ENCODE measurements around the gene FCRL4. TPM values are rescaled to one million over a fixed set of nuclear protein-coding genes. Genes with fewer than 3 reads are reported as not detected.

FCRL4 gene
- total RNA-seq (2014; rRNA removed), result not detected in 2 replicates
- not detected for polyA plus RNA-seq (2012)

DNA sequence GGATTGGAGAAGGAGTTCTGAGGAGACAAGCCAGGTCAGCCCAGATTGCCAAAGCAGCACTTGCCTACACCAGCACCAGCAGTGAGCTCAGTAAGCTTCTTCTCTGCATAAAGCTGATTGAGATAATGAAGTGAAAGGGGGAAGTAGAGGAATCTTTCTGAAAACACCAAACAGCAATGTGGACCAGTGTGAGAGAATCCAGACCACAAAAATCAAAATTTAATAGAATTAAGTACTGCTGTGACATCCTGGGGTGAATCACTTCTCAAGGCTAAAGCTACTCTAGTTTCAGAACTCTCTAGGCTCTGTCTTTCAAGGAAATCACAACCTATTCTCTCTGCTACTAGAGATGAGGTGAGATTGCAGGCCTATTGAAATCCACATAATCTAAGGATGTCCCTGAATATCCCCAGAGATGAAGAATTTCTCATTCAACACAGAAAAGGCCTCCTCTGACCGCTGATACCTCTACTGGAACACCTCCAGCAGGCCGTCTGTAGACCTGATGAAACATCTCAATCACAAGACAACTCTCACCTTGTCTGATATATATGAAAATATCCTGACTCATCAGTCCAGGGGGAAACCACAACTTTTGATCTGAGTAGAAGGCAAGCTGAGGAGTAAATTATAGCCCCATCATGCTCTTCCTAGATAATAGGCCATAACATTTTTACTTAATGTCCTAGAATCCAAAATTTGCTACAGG is at the start of gene FCRL4:
TSS of gene FCRL4 (minus strand) at position 127 of the 709 bp plus-strand sequence. CDS start 141 bp downstream, outside the sequence.
- DNase-seq (ENCODE audit: low read depth), result no peak

DNA sequence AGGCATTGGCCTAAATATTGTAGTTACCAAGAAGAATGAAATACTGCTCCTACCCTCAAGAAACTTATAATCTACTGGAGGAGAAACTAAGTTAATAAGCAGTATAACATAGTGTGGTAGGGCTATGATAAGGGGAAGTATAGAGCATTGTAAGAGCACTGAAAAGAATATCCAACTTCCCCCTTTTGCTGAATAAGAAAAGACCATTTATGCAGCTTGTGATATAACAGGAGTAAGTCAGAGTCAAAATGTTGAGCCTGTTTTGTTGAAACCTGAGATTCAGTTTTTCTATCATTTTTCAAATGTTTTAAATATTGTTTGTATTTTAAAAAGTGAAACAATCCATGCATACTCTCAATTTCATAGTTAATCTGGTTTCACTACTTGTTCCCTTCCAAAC is 48.3 kb upstream of the FCRL4 start:
- DNase-seq (ENCODE audit: low read depth), result no peak

DNA sequence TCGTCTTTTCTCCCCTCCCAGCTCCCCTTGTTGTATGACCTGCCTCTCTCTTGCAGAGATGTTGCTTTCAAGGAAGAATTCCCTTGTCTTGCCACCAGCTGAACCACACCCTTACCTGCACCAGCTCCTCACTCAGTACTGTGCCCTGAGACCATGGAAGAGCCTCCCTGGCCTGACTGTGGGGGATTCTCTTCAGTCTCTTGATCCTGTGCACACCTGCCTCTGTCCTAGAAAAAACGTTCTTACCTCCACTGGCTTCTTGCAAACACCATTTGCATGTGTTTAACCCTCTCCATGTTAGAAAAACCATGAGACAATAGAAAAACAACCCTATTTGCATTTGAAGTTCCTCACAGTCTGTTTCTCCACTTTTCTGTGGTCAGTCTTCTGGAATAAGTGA is 43.3 kb upstream of the FCRL4 start:
- DNase-seq (ENCODE audit: low read depth), result no peak

DNA sequence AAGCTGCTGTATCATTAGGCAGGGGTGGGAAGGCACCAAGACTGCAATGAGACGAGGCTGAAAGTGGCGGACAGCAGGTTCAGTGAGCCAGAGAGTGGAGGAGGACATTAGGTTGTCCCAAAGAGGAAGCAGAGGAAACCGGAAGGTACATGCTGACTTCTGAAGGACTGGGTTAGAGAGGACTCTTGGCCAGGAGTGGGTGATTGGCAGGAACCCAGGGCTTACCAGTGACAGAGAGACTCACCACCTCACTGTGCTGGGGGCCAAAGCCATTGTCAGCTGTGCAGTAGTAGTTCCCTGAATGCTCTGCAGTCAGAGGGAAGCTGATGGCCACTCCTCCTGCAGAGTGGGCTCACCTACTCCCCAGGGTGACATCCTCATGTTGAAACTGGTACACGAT is 41.9 kb upstream of the FCRL4 start:
- no peak for DNase-seq (ENCODE audit: low read depth)

DNA sequence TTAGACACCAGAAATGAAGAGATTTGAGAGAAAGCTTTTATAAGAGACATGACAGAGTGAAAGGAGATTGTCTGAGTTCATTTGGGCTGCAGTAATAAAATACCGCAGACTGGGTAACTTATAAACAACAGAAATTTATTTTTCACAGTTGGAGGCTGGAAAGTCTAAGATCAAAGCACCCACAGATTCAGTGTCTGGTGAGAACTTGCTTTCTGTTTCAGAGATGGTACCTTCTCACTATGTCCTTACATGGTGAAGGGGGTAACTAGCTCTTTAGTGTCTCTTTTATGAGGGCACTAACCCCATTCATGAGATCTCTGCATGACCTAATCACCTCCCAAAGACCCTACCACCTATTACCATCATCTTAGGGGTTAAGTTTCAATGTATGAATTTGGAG is 30.9 kb upstream of the FCRL4 start:
- no peak for DNase-seq (ENCODE audit: low read depth)

DNA sequence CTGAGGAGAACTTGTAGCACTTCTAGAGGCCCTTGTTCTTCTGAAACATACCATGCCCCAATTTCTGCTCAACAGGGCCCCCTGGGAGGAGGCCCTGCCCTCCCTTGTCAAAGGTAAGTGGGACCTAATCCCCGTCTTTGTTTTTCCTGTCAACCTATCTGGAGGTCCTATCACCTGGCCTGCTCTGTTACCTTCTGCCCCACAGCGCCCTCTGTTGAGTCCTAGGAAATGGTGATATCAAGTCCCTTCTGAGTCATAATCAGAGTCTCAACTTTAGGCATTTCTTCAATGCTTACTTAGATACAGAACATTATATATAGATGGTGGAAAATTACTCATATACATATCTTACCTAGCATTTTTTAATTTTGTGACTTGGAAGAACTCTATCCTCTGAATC is 28.2 kb upstream of the FCRL4 start:
- DNase-seq (ENCODE audit: low read depth), result no peak

DNA sequence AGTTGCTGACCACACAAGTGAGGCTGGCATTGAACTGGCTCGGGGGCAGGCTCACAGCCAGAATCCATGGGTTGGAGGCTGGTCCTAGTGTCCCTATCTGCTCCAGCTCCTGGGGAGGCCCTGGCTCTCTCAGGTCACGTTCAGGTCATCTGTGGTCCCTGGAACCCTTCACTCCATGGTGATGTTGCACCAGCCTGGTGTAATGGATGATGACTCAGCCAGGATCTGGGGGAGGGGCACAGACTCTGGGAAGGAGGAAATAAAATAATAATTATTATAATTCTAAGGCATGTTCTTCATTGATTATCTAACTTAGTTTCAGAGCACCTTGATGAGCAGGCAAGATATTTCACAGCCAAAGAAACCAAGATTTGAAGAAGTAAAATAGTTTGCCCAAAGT is 26.6 kb upstream of the FCRL4 start:
- DNase-seq (ENCODE audit: low read depth), result no peak

DNA sequence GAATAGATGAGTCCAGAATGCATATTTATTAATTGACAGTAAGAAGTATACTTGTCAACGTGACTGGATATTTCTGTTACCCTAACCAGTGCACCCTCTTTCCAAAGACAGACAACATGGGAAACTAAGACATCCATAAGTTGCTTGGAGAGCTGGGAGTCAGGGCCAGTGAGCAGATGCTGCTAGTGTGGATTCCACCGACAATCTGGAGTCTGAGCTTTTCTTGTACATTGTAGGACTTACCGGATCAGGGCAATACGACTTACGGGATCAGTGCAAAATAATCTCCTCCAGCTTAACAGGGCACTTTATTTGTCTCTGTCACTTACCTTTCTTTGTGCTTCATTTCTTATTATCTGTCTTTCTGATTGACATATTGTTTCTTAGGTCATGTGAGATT is 24.6 kb upstream of the FCRL4 start:
- no peak for DNase-seq (ENCODE audit: low read depth)

DNA sequence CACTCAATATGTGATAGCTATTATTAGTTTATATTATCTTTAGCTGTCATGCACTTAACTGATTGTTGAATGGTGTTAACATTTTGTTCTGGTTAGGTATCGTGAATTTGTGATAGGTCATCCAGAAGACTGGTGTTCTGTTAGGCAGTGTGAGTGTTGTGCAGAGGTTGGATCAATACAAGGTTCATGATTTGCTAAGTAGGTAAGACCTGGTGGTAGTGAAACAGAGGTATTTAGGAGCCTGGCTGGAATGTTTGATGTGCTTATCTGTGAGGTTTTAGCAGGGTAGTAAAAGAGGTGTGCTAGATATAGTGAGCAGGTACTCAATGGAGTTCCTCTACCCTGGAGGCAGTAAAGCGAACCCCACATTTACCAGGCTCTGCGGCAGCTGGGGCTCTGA is 20.3 kb upstream of the FCRL4 start:
- DNase-seq (ENCODE audit: low read depth), result no peak

DNA sequence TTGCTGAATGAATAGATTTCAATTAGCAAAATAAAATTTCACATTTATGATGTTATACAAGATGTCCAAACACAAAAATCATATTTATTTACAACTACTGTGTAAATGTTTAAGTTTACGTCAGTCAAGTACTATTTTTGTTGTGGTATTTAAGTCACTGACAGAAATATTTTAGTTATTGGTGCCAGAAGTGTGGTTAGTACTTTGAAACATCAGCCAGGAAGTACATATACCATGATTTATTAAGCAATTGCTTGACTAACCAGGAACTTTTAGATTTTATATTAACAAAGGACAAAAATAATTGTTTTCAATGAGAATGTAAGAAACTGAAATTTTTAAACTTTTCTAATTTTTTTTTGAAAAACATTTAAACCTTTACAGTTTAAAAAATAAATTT is 2.4 kb upstream of the FCRL4 start:
- no peak for DNase-seq (ENCODE audit: low read depth)

DNA sequence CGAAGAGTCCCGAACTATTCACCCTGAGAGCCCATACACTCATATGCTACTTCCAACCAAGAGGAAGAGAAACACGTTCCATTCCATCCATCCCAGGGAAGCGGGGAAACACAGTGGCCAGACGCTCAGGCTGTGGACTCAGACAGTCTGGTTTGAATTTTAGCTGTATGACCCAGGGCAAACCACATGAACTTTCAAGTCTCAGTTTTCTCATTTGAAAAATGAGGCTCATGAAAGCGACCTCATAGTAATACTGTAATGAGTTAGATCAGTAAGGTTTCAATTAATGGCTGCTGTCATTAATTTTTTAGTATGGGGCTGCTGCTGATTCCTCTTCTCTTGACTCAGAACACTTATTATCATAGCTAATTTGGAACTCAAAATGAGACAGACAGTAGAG is 1.5 kb downstream of the FCRL4 start:
- no peak for DNase-seq (ENCODE audit: low read depth)

DNA sequence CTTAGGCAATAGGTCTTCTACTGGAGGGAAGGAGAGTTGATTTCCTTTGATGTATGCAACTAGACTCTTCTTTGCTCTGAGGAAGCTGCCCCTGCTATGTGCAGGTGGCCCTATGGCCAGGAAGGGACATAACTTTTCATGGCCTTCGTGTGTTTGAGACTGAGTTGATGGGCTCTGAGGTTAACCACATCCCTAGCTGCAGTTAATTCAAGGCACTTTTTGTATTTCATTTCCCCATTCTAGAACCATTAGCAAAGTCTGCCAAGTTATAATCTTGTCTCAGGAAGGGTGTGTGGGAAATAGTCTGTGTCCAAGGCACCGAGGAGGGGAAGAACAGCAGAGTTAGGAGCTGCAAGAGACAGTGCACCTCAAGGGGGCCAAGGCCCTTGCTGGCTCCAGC is 2.5 kb downstream of the FCRL4 start:
- DNase-seq (ENCODE audit: low read depth), result no peak

DNA sequence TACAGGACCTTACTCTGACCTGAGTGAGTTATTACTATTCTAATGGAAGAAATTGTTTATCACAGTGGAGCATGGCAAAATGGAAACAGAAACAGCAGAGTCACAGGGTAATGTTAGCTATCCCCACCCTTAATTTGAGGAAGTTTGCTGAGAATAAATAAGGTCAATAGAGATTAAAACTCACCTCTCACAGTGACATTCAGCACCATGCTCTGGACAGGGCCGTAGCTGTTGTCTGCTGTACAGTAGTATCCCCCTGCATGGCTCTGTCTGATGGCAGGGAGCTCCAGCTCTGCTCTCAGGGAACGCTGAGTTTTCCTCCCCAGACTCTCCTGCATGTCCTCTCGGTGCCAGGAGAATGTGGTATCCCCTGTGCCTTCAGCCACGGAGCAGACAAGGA is 11.9 kb downstream of the FCRL4 start:
- DNase-seq (ENCODE audit: low read depth), result no peak

DNA sequence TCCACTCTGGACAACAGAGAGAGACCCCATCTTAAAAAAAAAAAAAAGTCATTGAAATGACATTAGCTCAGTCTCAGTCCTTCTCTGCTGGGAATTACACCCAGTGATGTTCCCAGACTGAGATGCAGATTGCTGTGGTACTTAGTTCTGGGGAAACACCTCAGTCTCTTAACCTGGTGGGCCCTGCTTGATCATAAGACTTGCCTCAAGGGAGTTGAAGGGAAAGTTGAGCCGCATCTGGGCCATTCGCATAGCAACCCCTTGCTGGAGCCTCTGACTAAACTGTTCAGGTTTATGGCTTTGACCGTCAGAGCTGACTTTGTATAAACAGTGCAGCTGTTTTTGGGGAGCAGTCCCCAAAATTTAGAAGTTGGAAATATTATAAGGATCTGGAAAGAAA is 13.4 kb downstream of the FCRL4 start:
- no peak for DNase-seq (ENCODE audit: low read depth)

DNA sequence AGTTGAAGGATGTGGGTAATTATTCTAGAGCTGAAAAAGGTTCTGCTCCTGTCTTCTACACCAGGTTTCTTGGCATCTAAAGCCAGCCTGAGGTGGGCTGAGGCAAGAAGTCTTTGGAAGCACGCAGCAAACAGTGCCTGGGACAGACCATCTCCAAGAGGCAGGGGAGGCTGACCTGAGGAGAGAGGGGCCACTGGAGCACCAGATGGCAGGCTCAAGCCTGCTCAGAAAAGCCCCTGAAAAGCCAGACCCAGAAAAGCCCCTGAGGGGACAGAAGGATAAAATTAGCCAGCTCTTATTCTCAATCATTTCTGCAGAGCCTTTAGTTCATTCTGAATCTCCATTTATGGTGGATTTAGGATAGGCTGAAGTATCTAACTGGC is 17.1 kb downstream of the FCRL4 start:
- DNase-seq (ENCODE audit: low read depth), result no peak

DNA sequence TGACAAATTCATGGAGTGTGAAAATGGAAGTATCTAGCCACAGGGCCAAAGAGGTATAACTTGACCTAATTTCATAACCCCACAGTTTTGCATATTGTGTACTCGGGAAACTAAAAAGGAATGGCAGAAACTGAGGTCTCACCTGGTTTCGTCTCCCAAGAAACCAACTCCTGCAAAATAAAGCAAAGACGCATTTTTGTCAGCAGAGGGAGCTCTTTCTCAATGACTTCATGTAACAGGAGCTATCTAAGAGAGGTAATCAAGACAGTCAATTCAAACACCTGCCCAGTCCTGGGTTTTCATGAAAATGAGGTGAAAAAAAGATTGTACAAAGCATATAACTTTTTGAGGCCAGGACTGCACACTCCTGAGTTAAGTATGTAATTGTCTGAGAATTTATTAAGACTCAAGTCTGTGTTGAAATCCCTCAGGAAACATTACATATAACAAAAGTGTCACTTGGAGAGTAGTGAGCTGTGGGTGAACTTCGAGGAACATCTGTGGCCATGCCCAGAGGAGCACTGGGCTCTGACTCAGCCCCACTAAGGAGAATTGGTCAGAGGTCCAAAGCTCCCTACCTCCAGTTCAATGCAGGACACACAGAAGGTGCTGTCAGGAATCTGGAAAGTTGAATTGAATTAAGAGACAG is 17.6 kb downstream of the FCRL4 start:
- DNase-seq (ENCODE audit: low read depth), result peak; percentile 48

DNA sequence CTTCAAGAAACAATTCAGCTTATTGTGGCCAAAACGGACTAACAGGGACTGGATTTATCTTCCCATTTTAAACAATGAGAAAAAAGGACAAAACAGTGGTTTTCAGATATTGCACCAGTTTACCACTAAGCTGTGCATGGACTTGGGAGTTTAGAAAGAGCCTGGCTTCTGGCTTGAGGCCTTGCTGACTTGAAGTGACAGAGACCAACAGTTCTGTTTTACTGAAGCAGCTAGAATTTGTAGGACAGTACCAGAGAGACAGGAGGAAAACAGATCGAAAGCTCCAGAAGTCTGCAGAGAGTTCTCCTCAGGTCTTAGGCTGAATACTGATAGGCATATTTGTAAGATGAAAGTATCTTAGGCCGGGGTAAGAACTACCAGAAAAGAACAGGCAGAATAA is 20.5 kb downstream of the FCRL4 start:
- DNase-seq (ENCODE audit: low read depth), result no peak

DNA sequence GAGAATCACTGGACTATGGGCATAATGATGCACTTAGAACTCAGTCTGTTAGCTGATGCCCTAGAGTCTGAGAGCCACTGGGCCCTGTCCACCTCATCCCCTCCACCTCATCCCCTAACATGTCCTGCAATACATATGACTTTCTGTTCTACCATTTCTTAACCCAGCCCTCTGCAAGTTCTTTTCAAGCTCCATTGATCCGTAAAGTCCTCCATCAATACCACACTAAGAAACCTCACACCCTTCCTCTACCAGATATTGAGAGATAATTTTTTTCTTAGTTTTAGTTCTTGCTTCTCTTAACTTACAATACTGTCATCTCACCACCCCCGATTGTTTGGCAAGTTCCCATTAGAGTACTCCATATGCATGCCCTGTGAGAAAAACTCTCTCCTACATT is 22.1 kb downstream of the FCRL4 start:
- no peak for DNase-seq (ENCODE audit: low read depth)

DNA sequence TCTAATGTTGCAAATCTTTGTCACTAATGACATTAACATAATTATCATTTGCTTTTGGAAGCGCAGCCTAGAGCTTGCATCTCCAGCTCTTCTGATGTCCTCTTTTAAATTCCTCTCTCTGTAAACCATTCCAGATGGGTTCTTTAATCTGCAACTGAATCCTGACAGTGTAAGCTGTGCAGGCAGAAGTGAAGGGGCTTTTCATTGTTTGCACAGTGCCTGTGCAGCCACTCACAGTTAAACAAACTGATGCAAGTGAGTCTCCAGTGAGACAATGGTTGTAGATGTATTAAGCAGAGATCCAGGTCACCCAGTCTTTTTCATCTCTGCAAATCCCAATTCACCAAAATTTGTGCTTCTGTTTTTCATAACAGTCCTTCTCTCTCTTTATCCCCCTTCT is 23.0 kb downstream of the FCRL4 start:
- DNase-seq (ENCODE audit: low read depth), result no peak

DNA sequence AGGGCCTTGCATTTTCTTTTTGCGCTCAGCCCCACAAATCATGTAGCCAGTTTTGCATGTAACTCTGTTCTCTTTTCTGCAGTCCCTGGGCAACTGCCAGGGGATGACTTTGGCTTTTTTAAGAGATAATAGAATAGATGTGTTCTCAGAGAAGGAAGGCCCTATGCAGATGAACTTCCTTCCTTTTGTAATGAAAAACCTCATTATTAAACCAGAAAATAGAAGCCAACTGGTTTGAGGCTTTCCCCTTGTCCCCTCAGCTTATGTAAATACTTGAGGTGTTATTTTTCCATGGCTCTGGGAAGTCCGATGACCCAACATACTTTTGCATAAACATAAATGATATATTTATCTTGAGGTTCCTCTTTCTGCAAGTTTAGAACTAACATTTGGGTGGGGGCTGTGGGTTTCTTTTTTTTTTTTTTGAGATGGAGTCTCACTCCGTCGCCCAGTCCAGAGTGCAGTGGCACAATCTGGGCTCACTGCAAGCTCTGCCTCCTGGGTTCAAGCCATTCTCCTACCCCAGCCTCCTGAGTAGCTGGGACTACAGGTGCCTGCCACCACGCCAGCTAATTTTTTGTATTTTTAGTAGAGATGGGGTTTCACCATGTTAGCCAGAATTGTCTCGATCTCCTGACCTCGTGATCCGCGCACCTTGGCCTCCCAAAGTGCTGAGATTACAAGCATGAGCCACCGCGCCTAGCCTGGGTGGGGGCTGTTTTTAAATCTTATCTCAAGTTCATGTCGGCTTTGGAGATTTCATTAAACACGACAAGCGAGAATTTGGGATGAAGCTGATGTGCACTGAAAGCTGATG is 31.2 kb downstream of the FCRL4 start:
- DNase-seq (ENCODE audit: low read depth), result no peak

DNA sequence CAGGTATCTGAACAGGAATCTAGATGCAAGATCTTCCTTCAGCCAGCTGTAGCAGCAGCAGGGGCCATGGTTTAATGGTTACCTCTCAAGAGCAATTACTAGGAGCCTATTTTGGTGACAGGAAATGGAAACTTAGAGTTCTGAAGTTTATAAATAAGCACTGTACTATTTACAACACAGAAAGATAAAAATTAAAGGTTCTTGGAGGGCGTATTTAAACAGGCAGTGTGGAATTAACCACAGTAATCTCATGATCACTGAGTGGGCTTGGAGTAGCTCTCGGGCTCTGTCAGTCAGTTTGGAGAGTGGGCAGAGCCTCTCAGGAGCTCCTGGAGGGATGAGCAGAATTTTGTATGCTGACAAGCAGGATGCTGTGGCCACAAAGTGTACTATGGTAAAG is 35.4 kb downstream of the FCRL4 start:
- no peak for DNase-seq (ENCODE audit: low read depth)

DNA sequence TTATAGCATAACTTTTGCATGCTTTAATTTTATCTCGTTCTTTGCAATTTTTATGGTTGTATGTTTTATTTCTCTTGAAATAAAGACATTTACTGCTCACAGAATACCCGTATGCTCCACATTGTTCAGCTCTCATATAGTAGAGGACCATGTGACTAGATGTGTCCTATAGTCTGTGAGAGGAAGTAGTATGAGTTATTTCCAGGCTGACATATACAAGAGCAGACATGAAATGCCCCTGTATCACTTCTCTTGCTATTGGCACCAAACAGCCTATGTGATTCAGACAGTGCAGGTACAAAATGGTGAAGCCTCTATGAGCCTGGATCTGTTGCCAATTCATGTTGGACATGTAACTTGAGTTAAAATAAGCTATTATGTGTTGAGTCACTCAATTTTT is 39.8 kb downstream of the FCRL4 start:
- DNase-seq (ENCODE audit: low read depth), result no peak
